Activated effector memory CD4-positive, alpha-beta T cell treated with anti-CD3 and anti-CD28 coated beads, Interleukin-2, amount 50 U/mL, for 16 hours (primary cell): ENCODE data around the gene VWCE.

Experiments
- DNase-seq: peaks from one replicate; pipeline ENCODE4 v3.0.0-alpha.2; 2020

VWCE gene, protein sequence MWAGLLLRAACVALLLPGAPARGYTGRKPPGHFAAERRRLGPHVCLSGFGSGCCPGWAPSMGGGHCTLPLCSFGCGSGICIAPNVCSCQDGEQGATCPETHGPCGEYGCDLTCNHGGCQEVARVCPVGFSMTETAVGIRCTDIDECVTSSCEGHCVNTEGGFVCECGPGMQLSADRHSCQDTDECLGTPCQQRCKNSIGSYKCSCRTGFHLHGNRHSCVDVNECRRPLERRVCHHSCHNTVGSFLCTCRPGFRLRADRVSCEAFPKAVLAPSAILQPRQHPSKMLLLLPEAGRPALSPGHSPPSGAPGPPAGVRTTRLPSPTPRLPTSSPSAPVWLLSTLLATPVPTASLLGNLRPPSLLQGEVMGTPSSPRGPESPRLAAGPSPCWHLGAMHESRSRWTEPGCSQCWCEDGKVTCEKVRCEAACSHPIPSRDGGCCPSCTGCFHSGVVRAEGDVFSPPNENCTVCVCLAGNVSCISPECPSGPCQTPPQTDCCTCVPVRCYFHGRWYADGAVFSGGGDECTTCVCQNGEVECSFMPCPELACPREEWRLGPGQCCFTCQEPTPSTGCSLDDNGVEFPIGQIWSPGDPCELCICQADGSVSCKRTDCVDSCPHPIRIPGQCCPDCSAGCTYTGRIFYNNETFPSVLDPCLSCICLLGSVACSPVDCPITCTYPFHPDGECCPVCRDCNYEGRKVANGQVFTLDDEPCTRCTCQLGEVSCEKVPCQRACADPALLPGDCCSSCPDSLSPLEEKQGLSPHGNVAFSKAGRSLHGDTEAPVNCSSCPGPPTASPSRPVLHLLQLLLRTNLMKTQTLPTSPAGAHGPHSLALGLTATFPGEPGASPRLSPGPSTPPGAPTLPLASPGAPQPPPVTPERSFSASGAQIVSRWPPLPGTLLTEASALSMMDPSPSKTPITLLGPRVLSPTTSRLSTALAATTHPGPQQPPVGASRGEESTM

GRCh38 chr11:61294717-61295595, at the start of gene VWCE:
Gene VWCE (minus strand): TSS chr11:61295316. CDS start chr11:61295037, 279 bp downstream.
- DNase-seq = peak; percentile 84

- peak; percentile 49 for DNase-seq
Observed at GRCh38 chr11:61343792-61344745, 49.0 kb upstream of the VWCE start.

GRCh38 chr11:61342207-61342803, 47.2 kb upstream of the VWCE start:
- peak; percentile 44 for DNase-seq

GRCh38 chr11:61341706-61342105, 46.6 kb upstream of the VWCE start:
- peak; percentile 24 for DNase-seq

DNA sequence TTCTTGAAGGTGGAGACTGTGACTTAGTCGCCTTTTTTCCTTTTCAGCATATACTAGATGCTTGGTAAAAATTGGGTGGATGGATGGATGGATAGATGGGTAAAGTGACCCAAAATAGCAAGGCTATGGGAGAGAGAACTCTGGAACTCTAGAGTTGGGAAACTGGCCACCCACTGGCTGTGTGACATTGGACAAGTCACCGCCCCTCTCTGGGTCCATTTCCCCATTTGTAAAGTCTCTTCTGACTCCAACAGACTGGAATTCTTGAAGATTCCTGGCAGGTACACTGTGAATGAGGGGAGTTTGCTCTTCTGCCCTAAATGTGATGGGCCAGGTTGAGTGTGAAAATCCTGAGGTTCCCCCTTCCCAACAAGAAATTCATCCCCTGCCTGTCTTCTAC, 45.9 kb upstream of the VWCE start:
- DNase-seq = peak; percentile 17

DNA sequence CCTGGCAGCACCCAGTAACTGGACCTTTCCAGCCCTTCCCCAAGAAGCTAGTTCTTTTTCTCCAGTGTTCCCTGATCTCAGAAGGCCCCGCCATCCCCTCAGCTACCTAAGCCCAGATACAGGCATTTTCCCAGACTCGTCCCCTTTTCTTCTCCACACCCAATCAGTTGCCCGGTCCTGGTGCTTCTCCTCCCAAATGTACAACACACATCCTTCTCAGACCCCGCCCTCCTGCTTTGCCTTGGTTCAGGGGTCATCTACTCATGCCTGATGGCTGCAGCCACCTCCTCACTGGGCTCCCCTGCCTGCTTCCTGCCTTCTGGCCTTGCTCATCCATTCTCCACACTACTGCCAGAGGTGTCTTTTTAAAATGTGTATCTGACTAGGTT, 44.4 kb upstream of the VWCE start:
- peak; percentile 33 for DNase-seq

DNA sequence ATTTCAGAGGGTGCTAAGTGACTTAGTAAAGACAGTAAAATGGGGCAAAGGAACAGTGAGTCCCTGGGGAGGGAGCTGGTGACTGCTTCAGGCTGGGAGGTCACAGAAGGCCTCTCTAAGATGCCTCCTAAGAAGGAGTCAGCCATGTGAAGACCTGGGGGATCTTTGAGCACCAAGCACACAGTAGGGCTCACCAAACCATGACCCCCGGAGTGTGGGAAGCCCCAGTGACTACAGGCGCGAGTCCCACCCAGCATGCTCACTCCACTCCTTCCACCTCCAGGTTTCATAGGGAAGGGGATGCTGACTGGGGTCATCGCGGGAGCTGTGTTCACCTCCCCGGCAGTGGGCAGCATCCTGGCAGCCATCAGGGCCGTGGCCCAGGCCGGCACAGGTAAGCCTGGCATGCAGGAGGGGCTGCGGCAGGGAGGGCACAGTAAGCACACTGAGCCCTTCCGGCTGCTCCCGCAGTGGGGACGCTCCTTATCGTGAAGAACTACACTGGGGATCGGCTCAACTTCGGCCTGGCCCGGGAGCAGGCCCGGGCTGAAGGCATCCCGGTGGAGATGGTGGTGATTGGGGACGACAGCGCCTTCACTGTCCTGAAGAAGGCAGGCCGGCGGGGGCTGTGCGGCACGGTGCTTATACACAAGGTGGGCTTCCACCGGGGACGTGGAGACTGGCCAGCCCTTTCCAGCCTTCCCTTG, 43.8 kb upstream of the VWCE start:
- peak; percentile 61 for DNase-seq

GRCh38 chr11:61337706-61338470, 42.8 kb upstream of the VWCE start:
- peak; percentile 57 for DNase-seq

GRCh38 chr11:61336171-61336935, 41.2 kb upstream of the VWCE start:
- DNase-seq = peak; percentile 92

DNA sequence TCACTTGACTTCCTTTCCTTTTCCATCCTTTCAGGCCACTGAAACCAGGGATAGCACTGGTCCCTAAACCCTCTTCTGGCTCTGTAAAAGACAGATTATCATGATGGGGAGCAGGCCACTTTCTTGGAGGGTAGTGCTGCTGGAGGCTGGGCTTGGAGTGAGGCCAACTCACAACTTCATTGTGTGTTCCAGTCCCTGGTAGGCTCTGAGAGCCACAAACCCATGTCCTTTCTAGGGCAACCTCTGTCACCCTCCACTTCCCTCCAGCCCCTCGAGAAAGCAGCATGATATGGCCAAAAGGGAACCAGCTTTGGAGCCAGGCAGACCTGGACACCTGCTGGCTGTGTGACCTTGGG, 40.2 kb upstream of the VWCE start:
- peak; percentile 60 for DNase-seq

DNA sequence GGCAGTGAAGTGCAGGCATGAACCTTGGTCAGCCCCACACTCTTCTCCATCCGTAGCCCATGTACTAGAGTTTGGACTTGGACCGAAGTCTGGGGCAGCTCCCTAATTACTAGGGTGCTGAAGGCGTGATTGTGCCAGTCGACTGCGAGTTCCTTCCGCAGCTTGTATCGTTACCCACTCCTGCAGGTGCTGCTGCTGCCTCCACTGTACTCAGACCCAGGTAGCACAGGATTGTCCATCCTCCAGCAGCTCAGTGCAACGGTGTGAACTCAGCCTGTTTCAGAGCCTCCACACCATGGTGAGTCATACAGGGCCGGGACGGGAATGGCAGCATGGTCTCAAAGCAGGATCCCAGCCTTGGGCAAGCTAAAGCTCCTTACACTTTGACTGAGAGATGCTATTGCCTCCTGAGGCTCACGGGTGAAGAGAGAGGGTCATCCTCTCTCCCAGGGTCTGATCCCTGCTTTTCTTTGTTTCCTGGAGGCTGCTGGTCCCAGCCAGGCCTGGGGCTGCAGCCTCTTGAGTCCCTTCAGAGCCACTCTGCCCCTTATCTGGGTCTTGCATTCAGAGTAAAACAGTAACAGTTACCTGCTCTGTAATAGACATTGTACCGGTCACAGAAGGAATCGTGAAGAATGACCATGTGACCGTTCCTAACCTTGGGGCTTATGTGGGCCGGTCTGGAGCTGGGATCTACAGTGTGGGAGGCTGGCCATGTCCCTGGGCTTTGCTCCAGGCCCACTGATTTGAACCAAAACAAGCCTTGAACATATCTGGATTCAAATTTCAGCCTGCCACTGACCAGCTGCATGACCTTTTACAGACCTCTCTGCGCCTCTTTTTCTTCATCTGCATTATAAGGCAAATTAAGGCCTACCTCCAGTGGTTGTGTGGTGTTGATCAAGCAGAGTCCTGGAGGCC, 39.6 kb upstream of the VWCE start:
- peak; percentile 59 for DNase-seq

DNA sequence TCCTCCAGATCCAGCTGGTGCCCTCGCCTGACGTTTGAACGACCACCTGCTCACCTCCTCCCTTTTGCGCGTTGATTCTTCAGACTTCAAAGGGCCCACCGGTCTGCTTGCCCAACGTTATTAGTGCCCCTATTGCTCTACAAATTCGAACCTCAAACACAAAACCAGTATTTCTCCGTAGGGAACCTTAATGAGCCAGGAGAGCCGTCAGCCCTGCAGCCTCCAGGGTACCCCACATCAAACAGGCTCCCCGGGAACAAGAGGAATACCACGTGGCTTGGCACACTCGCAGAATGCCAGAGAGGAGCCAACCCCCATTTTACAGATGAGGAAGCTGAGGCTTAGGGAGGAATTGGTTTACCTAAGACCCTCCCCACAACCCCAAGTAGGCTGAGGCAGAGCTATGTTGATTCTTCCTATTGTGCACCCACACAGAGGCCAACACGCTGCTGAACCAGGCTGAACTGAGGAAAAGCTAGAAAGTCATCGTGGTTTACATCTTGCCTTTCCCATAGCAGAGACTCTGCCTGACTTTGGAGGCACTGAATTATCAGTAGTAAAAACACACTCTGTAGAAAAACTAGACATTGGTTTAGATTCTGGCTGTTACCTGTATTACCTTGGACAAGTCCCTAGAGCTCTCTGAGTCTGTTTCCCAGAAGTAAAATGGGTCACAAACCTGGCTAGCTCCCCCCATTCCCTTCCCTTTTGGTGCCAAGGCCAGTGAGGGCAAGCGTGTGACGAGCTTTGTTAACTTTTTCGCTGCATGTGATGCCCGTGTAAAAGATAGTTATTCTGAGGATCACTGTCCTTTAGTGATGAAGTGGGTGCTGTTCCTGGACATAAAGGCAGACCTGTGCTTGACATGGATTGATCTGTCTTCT, 38.7 kb upstream of the VWCE start:
- DNase-seq = no peak

DNA sequence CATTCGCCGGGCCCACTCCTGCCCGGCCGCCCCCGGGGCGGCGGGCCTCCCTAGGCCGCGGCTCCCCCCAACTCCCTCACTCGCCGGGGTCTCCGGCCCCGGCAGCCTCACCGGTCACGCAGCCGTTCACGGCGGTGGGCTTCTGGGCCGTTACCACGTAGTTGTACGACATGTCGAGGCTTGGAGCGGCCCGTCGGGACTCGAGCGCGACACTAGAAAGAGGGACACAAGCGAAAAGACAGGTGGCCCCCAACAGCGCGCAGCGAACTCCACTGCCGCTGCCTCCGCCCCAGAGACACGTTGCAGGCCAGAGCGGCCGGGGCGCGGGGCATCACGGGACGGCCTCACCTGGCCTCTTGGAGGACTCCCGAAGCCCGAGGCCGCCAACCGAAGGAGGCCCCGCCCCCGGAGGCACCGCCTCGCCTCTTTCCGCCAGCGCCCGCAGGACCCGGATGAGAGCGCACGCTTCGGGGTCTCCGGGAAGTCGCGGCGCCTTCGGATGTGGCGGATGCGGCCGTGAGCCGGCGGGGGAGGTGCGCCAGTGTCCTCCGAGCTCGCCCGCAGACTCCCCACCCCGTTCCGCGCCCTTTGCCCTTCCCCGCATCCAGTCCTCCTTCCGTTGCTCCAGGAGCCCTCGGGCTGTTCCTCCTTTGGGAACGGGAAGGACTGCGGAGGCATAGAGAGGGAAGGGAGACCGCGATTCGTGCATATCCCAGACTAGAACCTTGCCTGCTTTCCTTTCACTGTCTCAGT, 37.9 kb upstream of the VWCE start, which contains the start of the genes DDB1 and TKFC:
TSS of gene DDB1 (minus strand) at position 309 of the 753 bp plus-strand sequence. CDS start at position 172, 137 bp downstream.
TSS of gene TKFC (plus strand) at position 432 of the 753 bp plus-strand sequence. CDS start 1,501 bp downstream, outside the sequence.
- DNase-seq = peak; percentile 99

- DNase-seq = no peak
Observed at GRCh38 chr11:61332281-61332796, 37.2 kb upstream of the VWCE start.

DNA sequence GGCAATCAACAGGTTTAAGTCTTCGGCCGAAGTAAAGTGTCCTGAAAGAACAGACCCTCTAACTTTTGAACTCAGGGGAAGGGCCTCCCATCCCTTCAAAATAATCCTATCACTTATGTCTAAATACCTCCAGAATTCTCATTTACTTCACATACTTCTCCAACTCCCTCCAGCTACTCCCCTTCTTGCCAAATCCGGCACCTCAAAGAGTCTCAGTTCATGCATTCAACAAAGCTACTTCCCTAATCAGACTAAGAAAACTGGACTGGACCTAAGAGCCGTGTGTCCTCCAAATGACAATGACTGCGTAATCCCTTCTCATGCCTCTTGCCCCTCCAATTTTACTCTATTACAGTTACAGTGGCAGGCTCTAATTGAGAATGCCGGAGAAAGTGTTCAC, 36.5 kb upstream of the VWCE start:
- DNase-seq = no peak
